AG09319 (cell line): ENCODE measurements around the gene ST6GALNAC3.

ENCODE experiments used
- DNase-seq: peaks from one replicate; pipeline ENCODE4 v3.0.0-alpha.2; 2010; ENCODE audit warnings: low read depth; ENCODE audit errors: extremely low read depth
- CTCF ChIP-seq: IDR thresholded peaks from 2 replicates; pipeline ENCODE4 v1.5.1; 2011; ENCODE audit warnings: low read depth, mild to moderate bottlenecking, inconsistent platforms, low read length, moderate library complexity

The ST6GALNAC3 gene

DNA sequence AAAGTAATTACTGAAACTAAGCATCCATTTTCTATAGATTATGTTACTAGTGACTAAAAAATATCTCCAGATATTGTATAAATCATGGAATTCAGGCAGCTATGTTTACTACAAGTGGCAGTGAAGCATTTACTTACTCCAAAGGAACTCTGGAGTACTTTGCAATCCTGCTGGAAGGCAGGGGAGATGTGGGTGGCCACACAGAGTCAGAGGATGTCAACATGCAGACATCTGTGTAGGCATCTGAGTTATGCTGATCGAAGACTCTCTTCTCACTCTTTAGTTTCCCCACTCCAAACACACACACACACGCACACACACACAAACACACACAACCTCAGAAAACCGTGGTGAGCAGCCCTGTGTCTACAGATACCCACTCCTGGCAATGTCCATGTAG is 112.9 kb downstream of the ST6GALNAC3 start:
- no peak for TF ChIP-seq CTCF
- DNase-seq: no peak

DNA sequence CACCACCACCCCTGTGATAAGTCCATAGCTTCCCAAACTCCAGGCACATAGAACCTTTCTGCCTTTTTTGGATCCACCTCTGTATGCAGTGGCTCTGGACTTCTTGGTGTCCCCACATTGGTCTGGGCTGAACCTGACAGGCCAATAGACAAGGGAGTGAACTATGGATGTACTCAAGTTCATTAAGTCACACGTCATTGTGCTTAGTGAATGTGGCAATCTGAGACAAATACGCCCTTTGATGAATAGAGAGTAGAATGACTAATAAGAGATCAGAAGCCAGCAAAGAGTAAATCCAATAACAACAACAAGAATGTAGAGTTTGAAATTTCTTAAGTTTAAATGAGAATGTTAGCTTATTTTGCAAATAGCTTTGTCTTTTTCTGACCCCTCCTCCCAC is 114.8 kb downstream of the ST6GALNAC3 start:
- TF ChIP-seq CTCF: no peak
- DNase-seq: no peak

- TF ChIP-seq CTCF: no peak
Observed at GRCh38 chr1:76190749-76191424, 116.3 kb downstream of the ST6GALNAC3 start.

DNA sequence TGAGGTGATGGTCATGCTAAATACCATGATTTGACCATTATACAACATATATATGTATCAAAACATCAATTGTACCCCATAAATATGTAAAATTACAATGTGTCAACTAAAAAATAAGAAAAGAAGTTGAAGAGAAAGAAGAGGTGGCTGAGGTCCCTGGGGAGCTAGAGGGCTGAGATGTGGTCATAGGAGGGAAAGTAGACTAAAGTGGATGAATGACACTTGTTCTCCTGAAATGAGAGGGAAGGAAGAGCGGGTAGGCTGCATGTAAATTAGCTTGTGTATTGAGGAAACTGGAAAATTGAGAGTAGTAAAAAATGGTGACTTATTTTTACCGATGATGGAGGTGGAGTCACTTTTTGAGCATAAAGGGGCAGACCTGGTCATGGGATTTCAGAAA is 117.0 kb downstream of the ST6GALNAC3 start:
- no peak for DNase-seq
- no peak for TF ChIP-seq CTCF

More at GRCh38 chr1:76190749-76191424, 116.3 kb downstream of the ST6GALNAC3 start:
- DNase-seq: no peak

DNA sequence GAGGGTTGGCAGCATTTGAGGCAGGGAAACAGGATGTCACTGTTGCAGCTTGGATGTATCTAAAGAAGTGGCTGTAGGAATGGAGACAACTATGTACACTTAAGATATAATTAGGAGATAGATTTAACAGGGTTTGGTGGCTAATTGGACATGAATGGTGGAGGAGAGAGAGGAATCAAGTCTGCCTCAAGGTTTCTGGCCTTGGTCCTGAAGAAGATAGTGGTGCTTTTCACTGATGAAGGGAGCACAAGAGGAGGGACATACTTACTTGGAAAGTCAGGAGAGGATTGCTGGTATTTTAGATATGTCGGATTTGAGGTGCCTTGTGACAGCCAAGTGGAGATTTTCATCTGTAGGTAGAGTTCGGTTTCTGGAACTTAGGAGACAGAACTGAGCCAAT is 123.9 kb downstream of the ST6GALNAC3 start:
- no peak for DNase-seq
- TF ChIP-seq CTCF: no peak

DNA sequence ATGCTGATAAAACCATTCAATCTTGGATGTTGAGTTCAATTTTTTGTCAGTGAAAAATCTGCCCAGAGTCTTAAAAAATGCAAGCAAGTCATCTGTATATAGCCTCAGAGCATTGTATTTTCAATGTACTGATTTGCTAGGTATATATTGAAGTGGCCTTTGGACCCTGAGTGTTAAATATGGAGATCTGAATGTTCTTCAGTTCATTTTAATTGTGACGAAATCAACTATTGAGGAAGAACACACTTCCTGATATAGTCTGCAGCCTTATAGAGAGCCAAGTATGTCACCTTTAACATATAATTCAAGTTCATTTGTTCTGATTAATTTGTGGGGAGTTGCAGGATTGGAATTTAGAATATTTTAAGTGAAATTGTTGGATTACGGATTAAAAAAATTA is 128.1 kb downstream of the ST6GALNAC3 start:
- DNase-seq: no peak
- TF ChIP-seq CTCF: no peak

DNA sequence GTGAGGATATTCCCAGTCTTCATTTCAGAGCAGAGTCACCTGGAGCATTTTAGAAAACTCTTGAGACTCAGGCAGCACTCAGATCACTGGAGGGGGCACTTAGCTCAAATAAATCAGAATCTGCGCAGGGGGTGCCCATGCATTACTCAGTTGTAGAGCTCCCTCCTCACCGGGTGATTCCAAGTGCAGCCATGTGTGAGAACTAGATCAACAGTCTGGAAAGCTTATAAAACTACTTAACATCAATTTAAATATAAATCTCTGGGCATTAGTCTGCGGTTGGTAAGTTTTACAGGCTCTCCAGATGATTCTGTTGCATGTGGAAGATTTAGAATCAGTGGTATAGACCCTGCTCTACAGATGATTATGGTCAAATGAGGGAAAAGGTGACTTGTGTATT is 128.6 kb downstream of the ST6GALNAC3 start:
- no peak for TF ChIP-seq CTCF
- no peak for DNase-seq
